SK-N-SH (cell line): ENCODE measurements around the gene GPRC5C. TPM values are rescaled to one million over a fixed set of nuclear protein-coding genes. Genes with fewer than 3 reads are reported as not detected.

Experiments used
- CTCF ChIA-PET: fragments of 300-600, 350-600 bp; formaldehyde crosslinking; extraction: SDS; loops from one replicate; lab custom pipeline; 2021; lab: Yijun Ruan, JAX
- POLR2A ChIA-PET: fragments of 350-600 bp; sonication (Branson Sonifier 250); formaldehyde crosslinking; extraction: SDS; loops from one replicate; lab custom pipeline; 2020; ENCODE audit warnings: antibody characterized with exemption, inconsistent platforms; lab: Yijun Ruan, JAX
- DNase-seq: peaks from one replicate; pipeline ENCODE4 v3.0.0; 2012
- H2AFZ ChIP-seq: fragments of 200-600 bp; sonication (generic); 2 replicates; pipeline ENCODE4 v1.8.1; 2016; ENCODE audit warnings: antibody characterized with exemption, mild to moderate bottlenecking, low read depth
- H3F3A ChIP-seq: fragments of 200-600 bp; sonication (generic); replicated peaks from 2 replicates; pipeline ENCODE3; 2016; ENCODE audit warnings: antibody characterized with exemption, mild to moderate bottlenecking; ENCODE audit not compliant: insufficient read depth
- H3K27ac ChIP-seq, 2 experiments: fragments of 200-500 bp in 1 of 2; fragments of 200-600 bp in 1 of 2; sonication (Bioruptor generic) in 1 of 2; sonication (generic), shearing (Covaris generic) in 1 of 2; 2 replicates each; pipeline versions ENCODE4 v1.5.1 to v1.6.1; 2014 to 2016; ENCODE audit warnings: low read depth in 2 of 2, inconsistent platforms in 1 of 2, low read length in 1 of 2, mild to moderate bottlenecking in 1 of 2, mixed read lengths in 1 of 2
- H3K27me3 ChIP-seq: fragments of 200-600 bp; sonication (generic), shearing (Covaris generic); 2 replicates; pipeline ENCODE4 v1.6.1; 2016; ENCODE audit warnings: mixed run types; ENCODE audit not compliant: insufficient read depth
- H3K36me3 ChIP-seq, 2 experiments: fragments of 200-500 bp in 1 of 2; fragments of 200-600 bp in 1 of 2; sonication (Bioruptor generic) in 1 of 2; sonication (generic) in 1 of 2; replicated peaks in 1 of 2; 2 replicates each; pipeline versions ENCODE3 to v1.5.1; 2014 to 2016; ENCODE audit warnings: low read length in 1 of 2, mild to moderate bottlenecking in 1 of 2; ENCODE audit not compliant: insufficient read depth in 2 of 2, control insufficient read depth in 1 of 2
- H3K4me1 ChIP-seq, 2 experiments: fragments of 200-500 bp in 1 of 2; fragments of 200-600 bp in 1 of 2; sonication (Bioruptor generic) in 1 of 2; sonication (generic), shearing (Covaris generic) in 1 of 2; 2 replicates each; pipeline versions ENCODE4 v1.5.1 to v1.6.1; 2014 to 2016; ENCODE audit warnings: low read depth in 1 of 2, low read length in 1 of 2, mixed run types in 1 of 2; ENCODE audit not compliant: insufficient read depth in 2 of 2, control insufficient read depth in 1 of 2
- H3K4me2 ChIP-seq: fragments of 200-600 bp; sonication (generic), shearing (Covaris generic); 2 replicates; pipeline ENCODE4 v1.6.1; 2017; ENCODE audit warnings: mixed run types
- H3K4me3 ChIP-seq, 2 experiments: fragments of 200-500 bp in 1 of 2; fragments of 200-600 bp in 1 of 2; sonication (Bioruptor generic) in 1 of 2; sonication (generic), shearing (Covaris generic) in 1 of 2; 2 replicates each; pipeline versions ENCODE4 v1.5.1 to v1.8.1; 2014 to 2016; ENCODE audit warnings: low read depth in 2 of 2, inconsistent platforms in 1 of 2, low read length in 1 of 2, mild to moderate bottlenecking in 1 of 2, mixed read lengths in 1 of 2, moderate library complexity in 1 of 2
- H3K79me2 ChIP-seq: fragments of 200-600 bp; sonication (generic); 2 replicates; pipeline ENCODE4 v1.8.1; 2017; ENCODE audit warnings: mild to moderate bottlenecking; ENCODE audit not compliant: insufficient read depth
- H3K9ac ChIP-seq: fragments of 200-600 bp; sonication (generic); 2 replicates; pipeline ENCODE4 v1.6.1; 2017; ENCODE audit warnings: mixed run types
- H3K9me2 ChIP-seq: fragments of 200-600 bp; sonication (generic); 2 replicates; pipeline ENCODE4 v1.6.1; 2017; ENCODE audit warnings: mixed run types
- H3K9me3 ChIP-seq: fragments of 200-600 bp; sonication (generic); 2 replicates; pipeline ENCODE4 v1.6.1; 2017; ENCODE audit warnings: mixed run types, mild to moderate bottlenecking, moderate library complexity
- H4K20me1 ChIP-seq: fragments of 200-600 bp; sonication (generic); 2 replicates; pipeline ENCODE4 v1.6.1; 2017; ENCODE audit warnings: mild to moderate bottlenecking, mixed run types; ENCODE audit not compliant: insufficient read depth
- EP300 ChIP-seq, 2 experiments: IDR thresholded peaks; 2 replicates each; pipeline versions ENCODE4 v1.4.0 to v1.6.1; 2012; ENCODE audit warnings: borderline replicate concordance in 1 of 2, low read depth in 1 of 2, low read length in 1 of 2
- EZH2phosphoT487 ChIP-seq: fragments of 200-600 bp; sonication (generic); IDR thresholded peaks from 2 replicates; pipeline ENCODE4 v1.6.1; 2017; ENCODE audit warnings: low read depth, mixed run types, mild to moderate bottlenecking, antibody characterized with exemption, moderate library complexity, borderline replicate concordance
- POLR2AphosphoS5 ChIP-seq: IDR thresholded peaks from 2 replicates; pipeline ENCODE4 v1.6.1; 2012; ENCODE audit warnings: low read depth, low read length
- RFX5 ChIP-seq: IDR thresholded peaks from 2 replicates; pipeline ENCODE4 v1.6.1; 2012; ENCODE audit warnings: mild to moderate bottlenecking, improper control_type of control experiment, low read length
- SIN3A ChIP-seq: IDR thresholded peaks from 2 replicates; pipeline ENCODE4 v1.6.1; 2012; ENCODE audit warnings: low read depth, mild to moderate bottlenecking, low read length, moderate library complexity, borderline replicate concordance
- SMC3 ChIP-seq: IDR thresholded peaks from 2 replicates; pipeline ENCODE4 v1.6.1; 2012; ENCODE audit warnings: low read depth, low read length, improper control_type of control experiment
- WGBS: methylation state at CpG from one replicate; pipeline ENCODE4 v1.1.6; 2017; ENCODE audit warnings: low lambda C conversion rate; 5-methylcytosine and 5-hydroxymethylcytosine counted together
- polyA plus RNA-seq, 3 experiments: library from polyadenylated mRNA; depleted of rRNA; stranded (reverse); fragments of >200 nt; gene quantifications; 2 replicates each; pipeline ENCODE4 v1.2.3, GENCODE V29; 2012

GPRC5C gene
- polyA plus RNA-seq, 1 of the 3 experiments (the other 2 are of a cell fraction): not detected

DNA sequence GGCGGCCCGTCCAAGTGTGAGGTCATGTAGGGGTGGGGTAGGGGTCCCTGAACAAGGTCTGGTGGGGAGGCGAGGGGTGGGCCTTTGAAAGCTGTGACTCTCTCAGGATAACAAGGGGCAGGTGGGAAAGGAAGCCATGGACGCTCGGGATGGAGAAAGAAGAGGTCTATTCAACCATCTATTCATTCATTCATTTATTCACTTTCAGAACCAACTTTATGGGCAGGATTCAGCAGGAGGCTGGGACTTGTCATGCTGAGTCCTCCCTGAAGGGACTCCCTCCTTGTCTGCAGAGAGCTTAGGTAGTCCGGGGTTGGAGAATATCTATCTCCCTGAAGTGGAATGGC lies 25.9 kb downstream of the GPRC5C start:
- ChIA-PET CTCF (interaction anchor here (0.6 to 8.3 kb wide), 56 partner anchors 9 to 563 kb away, joined by 3 to 122 read pairs (median 6); partner anchors contain the start of genes BTBD17, CD300A, GPRC5C and RPL38), POLR2A (no interaction called here)
- Histone ChIP-seq H2AFZ (no peak overlapping the region), H3F3A (no peaks in the 10 kb centered on the region), H3K36me3 (no peaks in the 10 kb centered on the region), H3K9me3 (no peaks in the 10 kb centered on the region), H3K4me3 (peak overlapping the region in 1 of 2 experiments; percentile 56; a peak in 1 of 4 replicates), H3K4me2 (no peak overlapping the region), H3K4me1 (peaks cover 0 to 16% of the 10 kb centered on the region in 2 experiments; a peak in 2 of 4 replicates)
- no peak for TF ChIP-seq POLR2AphosphoS5
- no peak for TF ChIP-seq EZH2phosphoT487
- TF ChIP-seq SIN3A: no peak
- TF ChIP-seq, all 33 proteins: peak for 0
- H3K79me2 ChIP-seq: no peaks in the 10 kb centered on the region
- H3K9ac ChIP-seq: no peak overlapping the region
- no peak for DNase-seq
- H4K20me1 ChIP-seq: no peaks in the 10 kb centered on the region
- no peaks in the 10 kb centered on the region for H3K9me2 ChIP-seq
- H3K27ac ChIP-seq: no peak overlapping the region
- H3K27me3 ChIP-seq: no peaks in the 10 kb centered on the region
- 15% methylated on average over 6 of the region's 6 CpGs for WGBS

DNA sequence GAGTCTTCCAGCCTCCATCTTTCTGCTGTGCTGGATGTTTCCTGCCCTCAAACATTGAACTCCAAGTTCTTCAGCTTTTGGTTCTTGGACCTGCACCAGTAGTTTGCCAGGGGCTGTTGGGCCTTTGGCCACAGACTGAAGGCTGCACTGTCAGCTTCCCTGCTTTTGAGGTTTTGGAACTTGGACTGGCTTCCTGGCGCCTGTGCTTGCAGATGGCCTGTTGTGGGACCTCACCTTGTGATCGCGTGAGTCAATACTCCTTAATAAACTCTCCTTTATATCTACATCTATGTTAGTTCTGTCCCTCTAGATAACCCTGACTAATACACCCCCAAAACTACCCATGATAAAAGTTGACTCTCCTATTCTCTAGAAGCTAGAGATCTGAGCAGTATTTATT lies 26.9 kb downstream of the GPRC5C start:
- H2AFZ ChIP-seq: no peak overlapping the region
- H3K27me3 ChIP-seq: no peaks in the 10 kb centered on the region
- no peaks in the 10 kb centered on the region for H4K20me1 ChIP-seq
- no peak overlapping the region for H3K9ac ChIP-seq
- no peak overlapping the region for H3K4me2 ChIP-seq
- DNase-seq: no peak
- no peaks in the 10 kb centered on the region for H3K9me3 ChIP-seq
- CTCF ChIA-PET: interaction anchor here (1.4 to 8.3 kb wide), 15 partner anchors 8 to 221 kb away, joined by 3 to 122 read pairs (median 30); partner anchors contain the start of genes BTBD17 and CD300A
- H3K4me1 ChIP-seq: peaks cover 0 to 7% of the 10 kb centered on the region in 2 experiments; a peak in 2 of 4 replicates
- H3K9me2 ChIP-seq: no peaks in the 10 kb centered on the region
- WGBS: 55% methylated on average over 3 of the region's 3 CpGs
- no peaks in the 10 kb centered on the region for H3K79me2 ChIP-seq
- POLR2A ChIA-PET: no interaction called here
- no peak for TF ChIP-seq RFX5
- no peak for TF ChIP-seq POLR2AphosphoS5
- TF ChIP-seq SMC3: no peak
- H3K27ac ChIP-seq: no peak overlapping the region
- no peaks in the 10 kb centered on the region for H3F3A ChIP-seq
- H3K4me3 ChIP-seq: no peak overlapping the region
- H3K36me3 ChIP-seq: no peaks in the 10 kb centered on the region

DNA sequence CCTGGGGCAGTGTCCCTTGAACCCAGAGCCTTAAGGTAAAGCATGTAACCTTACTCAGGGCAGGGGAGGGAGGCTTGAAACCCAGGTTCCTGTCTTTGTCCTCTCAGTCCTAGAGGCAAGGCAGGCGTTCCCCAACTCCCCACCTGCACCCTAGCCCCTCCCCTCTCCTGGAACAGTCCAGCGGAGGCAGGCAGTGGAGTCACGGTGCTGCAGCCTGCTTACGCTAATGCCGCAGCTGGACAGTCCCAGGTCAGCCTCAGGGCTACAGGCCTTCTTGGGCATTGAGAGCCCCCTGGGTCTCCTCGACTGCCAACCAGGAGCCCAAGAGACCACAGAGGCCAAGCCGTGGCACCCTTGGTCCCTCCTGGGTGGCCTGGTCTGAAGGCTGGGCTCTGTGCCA lies 27.7 kb downstream of the GPRC5C start:
- Histone ChIP-seq H3K4me2 (no peak overlapping the region), H3K36me3 (no peaks in the 10 kb centered on the region), H3K9me3 (no peaks in the 10 kb centered on the region), H3K9me2 (no peaks in the 10 kb centered on the region), H3K4me3 (no peak overlapping the region), H4K20me1 (no peaks in the 10 kb centered on the region), H3K27me3 (no peaks in the 10 kb centered on the region), H3K4me1 (peaks cover 0 to 2% of the 10 kb centered on the region in 2 experiments; a peak in 2 of 4 replicates), H3K79me2 (no peaks in the 10 kb centered on the region), H3K27ac (no peak overlapping the region), H3F3A (no peaks in the 10 kb centered on the region), H2AFZ (no peak overlapping the region), H3K9ac (no peak overlapping the region)
- WGBS: 52% methylated on average over 7 of the region's 7 CpGs
- no peak for DNase-seq
- ChIA-PET POLR2A (no interaction called here), CTCF (interaction anchor here (1.0 to 8.3 kb wide), 9 partner anchors 15 to 277 kb away, joined by 3 to 122 read pairs (median 24); partner anchors contain the start of gene RAB37)
- TF ChIP-seq EP300 (IDR thresholded peaks at IDR 0.05; ENCODE audit: borderline replicate concordance in 1 of 2, low read depth in 1 of 2, low read length in 1 of 2) (no peak), SIN3A (no peak)
